ENCODE results near the gene CLCN1.
A peak's percentile ranks its signal among the peaks of the same experiment; 100 is the strongest.

CLCN1 gene

GRCh38 chr7:143381427-143382125 is 65.7 kb downstream of the CLCN1 start:
- H3K27ac ChIP-seq: peak overlapping the region; percentile 72
- TF ChIP-seq ZFX (IDR thresholded peaks at IDR 0.05) (peak; percentile 51; the same call in 1 of the 2 replicates), CTCF (conservative IDR thresholded peaks at IDR 0.05) (no peak)

- no peak for TF ChIP-seq CTCF (conservative IDR thresholded peaks at IDR 0.05)
- TF ChIP-seq ZFX (IDR thresholded peaks at IDR 0.05): no peak
- peak overlapping the region; percentile 72; the same call in 1 of the 2 replicates for H3K27ac ChIP-seq
These were observed 66.3 kb downstream of the CLCN1 start for GRCh38 chr7:143382126-143382790.

- no peak for TF ChIP-seq ZFX (IDR thresholded peaks at IDR 0.05)
- no peak for TF ChIP-seq CTCF (conservative IDR thresholded peaks at IDR 0.05)
- H3K27ac ChIP-seq: no peak overlapping the region
These were observed 67.1 kb downstream of the CLCN1 start for GRCh38 chr7:143382791-143383641.

DNA sequence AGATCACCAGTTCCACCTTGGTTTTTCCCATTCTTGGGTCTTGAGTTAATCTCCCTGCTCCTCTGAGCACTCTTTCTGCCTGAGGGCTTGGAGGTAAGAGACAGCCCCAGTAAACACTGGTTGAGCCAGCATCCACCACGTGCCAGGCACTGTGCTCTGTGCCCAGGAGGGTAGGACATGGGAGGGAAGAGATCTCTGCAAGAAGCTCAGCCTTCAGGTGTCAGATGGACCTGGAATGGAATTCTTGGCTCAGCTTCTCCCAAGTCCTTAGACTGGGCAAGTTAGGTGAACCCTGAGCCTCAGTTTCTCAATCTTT is 67.7 kb downstream of the CLCN1 start:
- TF ChIP-seq CTCF (conservative IDR thresholded peaks at IDR 0.05): no peak
- TF ChIP-seq ZFX (IDR thresholded peaks at IDR 0.05): no peak
- H3K27ac ChIP-seq: no peak overlapping the region

GRCh38 chr7:143384148-143384547 is 68.2 kb downstream of the CLCN1 start:
- TF ChIP-seq CTCF (conservative IDR thresholded peaks at IDR 0.05): no peak
- TF ChIP-seq ZFX (IDR thresholded peaks at IDR 0.05): no peak
- no peak overlapping the region for H3K27ac ChIP-seq

DNA sequence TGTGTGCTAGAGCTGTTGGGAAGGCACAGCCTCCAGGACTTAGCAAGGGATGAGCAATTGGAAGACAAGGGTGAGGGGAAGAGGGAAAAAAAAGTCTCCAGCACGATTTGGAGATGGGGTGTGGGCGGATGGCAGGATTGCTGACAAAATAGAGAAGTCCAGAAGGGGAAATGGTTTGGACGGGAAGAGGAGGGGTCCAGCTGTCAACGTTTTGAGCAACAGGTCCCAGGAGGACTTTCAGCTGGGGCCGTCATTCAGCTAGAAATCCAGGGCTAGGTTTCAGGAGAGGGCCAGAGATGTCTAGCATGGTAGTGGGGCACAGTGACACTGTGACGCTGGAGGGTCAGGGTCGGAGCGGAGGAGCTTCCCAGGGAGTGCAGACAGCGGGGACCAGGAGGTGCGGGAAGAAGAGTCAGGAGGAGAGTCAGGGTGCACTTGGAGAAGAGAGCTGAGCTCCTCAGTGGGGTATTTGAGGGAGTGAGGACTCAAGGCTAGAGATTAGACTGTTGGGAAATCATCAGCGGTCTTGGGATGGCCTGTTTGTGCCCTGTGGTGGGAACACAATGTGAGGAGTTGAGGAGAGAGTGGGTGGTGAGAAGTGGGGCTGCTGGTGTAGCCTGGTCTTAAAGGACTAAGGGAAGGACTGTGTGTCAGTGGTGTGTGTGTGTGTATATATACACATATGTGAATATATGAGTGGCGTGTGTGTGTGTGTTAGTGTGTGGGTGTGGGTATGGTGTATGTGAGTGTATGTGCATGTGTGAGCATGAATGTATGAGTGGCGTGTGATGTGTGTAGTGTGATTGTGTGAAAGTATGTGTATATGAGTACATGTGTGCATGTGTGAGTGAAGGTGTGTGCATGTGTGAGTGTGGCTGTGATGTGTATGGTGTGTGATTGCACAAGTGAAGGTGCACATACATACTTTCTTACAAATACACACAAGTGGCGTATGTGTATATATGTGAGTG is 69.0 kb downstream of the CLCN1 start:
- no peak overlapping the region for H3K27ac ChIP-seq
- no peak for TF ChIP-seq ZFX (IDR thresholded peaks at IDR 0.05)
- no peak for TF ChIP-seq CTCF (conservative IDR thresholded peaks at IDR 0.05)

All from C4-2B (cell line).